K562 (cell line): ENCODE data around the gene ATP7B. TPM values are rescaled to one million over a fixed set of nuclear protein-coding genes. Genes with fewer than 3 reads are reported as not detected.

ENCODE experiments used
- ATAC-seq: fragments of 200-7000 bp; cut with Tn5 transposase; 3 replicates; pipeline ENCODE4 v1.9.1; 2020; ENCODE audit warnings: moderate library complexity
- BruUV-seq: library from RNA; stranded (reverse); fragments of 400-500 nt; replicated peaks from 2 replicates; lab custom pipeline; 2021; lab: Mats Ljungman, UMichigan
- CTCF ChIA-PET: fragments of 300-600 bp; formaldehyde crosslinking; extraction: SDS; loops from one replicate; lab custom pipeline; 2021; ENCODE audit warnings: low intra/inter-chr PET ratio; lab: Yijun Ruan, JAX
- POLR2A ChIA-PET: fragments of 300-600, 350-650 bp; sonication (Branson Sonifier 250); formaldehyde crosslinking; extraction: SDS; loops from one replicate; lab custom pipeline; 2021; ENCODE audit warnings: antibody characterized with exemption, inconsistent platforms; lab: Yijun Ruan, JAX
- DNase-seq, 4 experiments: peaks; one replicate each; pipeline versions ENCODE4 v3.0.0 to v3.0.0-alpha.2; 2011 to 2018; ENCODE audit warnings: low spot score in 3 of 4, mixed read lengths in 3 of 4; ENCODE audit errors: extremely low read depth in 1 of 4
- FAIRE-seq: peaks from 2 replicates; lab custom pipeline; 2011; peaks lifted over from hg19 to GRCh38; lab: Jason Lieb, UNC
- H2AFZ ChIP-seq: 2 replicates; pipeline ENCODE4 v1.6.0; 2011; ENCODE audit warnings: low read depth, low read length, control low read depth, inconsistent platforms
- H3K27ac ChIP-seq: fragments of 200-600 bp; 3 replicates; pipeline ENCODE4 v1.8.0; 2011; ENCODE audit warnings: low read depth, mild to moderate bottlenecking, control low read depth, inconsistent platforms, low read length, moderate library complexity, mixed read lengths; ENCODE audit errors: extremely low read depth
- H3K27me3 ChIP-seq, 2 experiments: fragments of 300-600 bp in 1 of 2; 2 replicates in 1 of 2; 3 replicates in 1 of 2; pipeline versions ENCODE4 v1.6.0 to v1.8.0; 2011; ENCODE audit warnings: inconsistent platforms in 2 of 2, low read length in 2 of 2, mild to moderate bottlenecking in 1 of 2, mixed read lengths in 1 of 2, moderate library complexity in 1 of 2; ENCODE audit not compliant: control insufficient read depth in 2 of 2, insufficient read depth in 2 of 2
- H3K36me3 ChIP-seq: fragments of 300-600 bp; 3 replicates; pipeline ENCODE4 v1.8.0; 2011; ENCODE audit warnings: mild to moderate bottlenecking, low read length, inconsistent platforms; ENCODE audit not compliant: control insufficient read depth, insufficient read depth
- H3K4me1 ChIP-seq, 2 experiments: fragments of 200-600 bp in 1 of 2; replicated peaks in 1 of 2; 2 replicates in 1 of 2; 3 replicates in 1 of 2; pipeline versions ENCODE4 v1.5.1 to v1.8.0; 2011; ENCODE audit warnings: inconsistent platforms in 2 of 2, low read length in 2 of 2, mild to moderate bottlenecking in 1 of 2, mixed read lengths in 1 of 2, moderate library complexity in 1 of 2; ENCODE audit not compliant: control insufficient read depth in 2 of 2, insufficient read depth in 2 of 2
- H3K4me2 ChIP-seq: 2 replicates; pipeline ENCODE4 v1.6.1; 2011; ENCODE audit warnings: low read length, control low read depth, inconsistent platforms, mixed read lengths; ENCODE audit not compliant: insufficient read depth
- H3K4me3 ChIP-seq: fragments of 200-600 bp; sonication (generic), shearing (Covaris generic); 2 replicates; pipeline ENCODE4 v1.5.1; 2016; ENCODE audit warnings: control low read depth, inconsistent platforms
- H3K79me2 ChIP-seq: fragments of 200-600 bp; 3 replicates; pipeline ENCODE4 v1.8.0; 2011; ENCODE audit warnings: low read length, inconsistent platforms; ENCODE audit not compliant: control insufficient read depth, insufficient read depth
- H3K9ac ChIP-seq, 2 experiments: 2 replicates each; pipeline versions ENCODE4 v1.6.0 to v1.6.1; 2011; ENCODE audit warnings: low read depth in 2 of 2, low read length in 2 of 2, control low read depth in 1 of 2, inconsistent platforms in 1 of 2, mild to moderate bottlenecking in 1 of 2, mixed read lengths in 1 of 2; ENCODE audit not compliant: insufficient read depth in 1 of 2
- H3K9me1 ChIP-seq: one replicate; pipeline ENCODE4 v1.6.0; 2011; ENCODE audit warnings: inconsistent platforms, mild to moderate bottlenecking, low read length, moderate library complexity; ENCODE audit not compliant: control insufficient read depth, insufficient read depth
- H3K9me3 ChIP-seq: replicated peaks from 2 replicates; pipeline ENCODE4 v1.5.1; 2011; ENCODE audit warnings: low read depth, low read length, inconsistent platforms; ENCODE audit not compliant: control insufficient read depth, insufficient read depth
- H4K20me1 ChIP-seq: replicated peaks from 2 replicates; pipeline ENCODE4 v1.6.1; 2011; ENCODE audit warnings: low read length, inconsistent platforms, mixed read lengths; ENCODE audit not compliant: control insufficient read depth, insufficient read depth
- ATF3 ChIP-seq, 2 experiments: fragments of 450-650 bp in 1 of 2; sonication (generic) in 1 of 2; formaldehyde crosslinking in 1 of 2; IDR thresholded peaks in 1 of 2; conservative IDR thresholded peaks in 1 of 2; 2 replicates each; pipeline versions ENCODE4 v1.6.1 to v1.8.1; 2016 to 2023; ENCODE audit warnings: mild to moderate bottlenecking in 2 of 2, moderate library complexity in 2 of 2, inconsistent platforms in 1 of 2, missing genetic modification reagents in 1 of 2
- CBFA2T2 ChIP-seq: fragments of 450-650 bp; conservative IDR thresholded peaks from 2 replicates; pipeline ENCODE4 v1.6.1; 2017; ENCODE audit warnings: mild to moderate bottlenecking
- CXXC5 ChIP-seq: fragments of 250-450 bp; sonication (Bioruptor Pico); IDR thresholded peaks from 2 replicates; pipeline ENCODE4 v1.8.0; 2022; ENCODE audit warnings: inconsistent platforms, mild to moderate bottlenecking, moderate library complexity
- EHMT2 ChIP-seq: fragments of 450-650 bp; IDR thresholded peaks from 2 replicates; pipeline ENCODE4 v1.6.1; 2018; ENCODE audit warnings: antibody characterized with exemption
- EP300 ChIP-seq: IDR thresholded peaks from 2 replicates; pipeline ENCODE4 v1.6.1; 2012; ENCODE audit warnings: low read length, improper control_type of control experiment
- GATA2 ChIP-seq: sonication (generic); formaldehyde crosslinking; IDR thresholded peaks from 2 replicates; pipeline ENCODE4 v1.4.0; 2020; ENCODE audit warnings: mild to moderate bottlenecking, missing genetic modification reagents
- JUND ChIP-seq, 2 experiments: IDR thresholded peaks; 2 replicates in 1 of 2; 3 replicates in 1 of 2; pipeline ENCODE4 v1.6.1; 2011; ENCODE audit warnings: borderline replicate concordance in 2 of 2, low read depth in 2 of 2, low read length in 2 of 2, improper control_type of control experiment in 1 of 2, missing biosample characterization in 1 of 2, missing genetic modification characterization in 1 of 2, missing genetic modification reagents in 1 of 2
- MTA2 ChIP-seq: fragments of 450-650 bp; IDR thresholded peaks from 2 replicates; pipeline ENCODE4 v1.6.1; 2016; ENCODE audit warnings: low read depth
- NCOA2 ChIP-seq, 2 experiments: fragments of 450-650 bp; IDR thresholded peaks; 2 replicates each; pipeline ENCODE4 v1.6.1; 2018; ENCODE audit warnings: mild to moderate bottlenecking in 2 of 2, moderate library complexity in 1 of 2; ENCODE audit not compliant: partially characterized antibody in 2 of 2
- RNF2 ChIP-seq: sonication (generic); IDR thresholded peaks from 2 replicates; pipeline ENCODE4 v1.6.1; 2016
- SOX6 ChIP-seq: fragments of 450-650 bp; IDR thresholded peaks from 2 replicates; pipeline ENCODE4 v1.6.1; 2014; ENCODE audit warnings: mild to moderate bottlenecking
- SP1 ChIP-seq: sonication (generic); formaldehyde crosslinking; IDR thresholded peaks from 2 replicates; pipeline ENCODE4 v1.8.1; 2022; ENCODE audit warnings: mild to moderate bottlenecking, missing genetic modification reagents
- TAL1 ChIP-seq: fragments of 450-650 bp; IDR thresholded peaks from 2 replicates; pipeline ENCODE4 v1.6.1; 2016; ENCODE audit warnings: mild to moderate bottlenecking
- TBL1XR1 ChIP-seq, 2 experiments: IDR thresholded peaks; 2 replicates each; pipeline ENCODE4 v1.6.1; 2012; ENCODE audit warnings: improper control_type of control experiment in 2 of 2, low read length in 2 of 2, mild to moderate bottlenecking in 1 of 2
- TCF3 ChIP-seq: sonication (generic); formaldehyde crosslinking; IDR thresholded peaks from 2 replicates; pipeline ENCODE4 v1.4.0; 2020; ENCODE audit warnings: mild to moderate bottlenecking, missing genetic modification reagents
- ZKSCAN8 ChIP-seq: fragments of 200-800 bp; sonication (Bioruptor generic); IDR thresholded peaks from 2 replicates; pipeline ENCODE4 v1.6.1; 2016; ENCODE audit warnings: missing genetic modification characterization, missing compliant biosample characterization
- ZNF165 ChIP-seq: fragments of 250-450 bp; sonication (Bioruptor Pico); IDR thresholded peaks from 2 replicates; pipeline ENCODE4 v1.4.0; 2020; ENCODE audit warnings: borderline replicate concordance
- ZNF512 ChIP-seq: IDR thresholded peaks from 2 replicates; pipeline ENCODE4 v1.6.1; 2016; ENCODE audit warnings: missing genetic modification characterization, missing compliant biosample characterization
- WGBS: fragments of 100-300 bp; shearing (Covaris generic); methylation state at CpG from one replicate; pipeline ENCODE4 v1.1.6; 2016; ENCODE audit warnings: low coverage, mixed read lengths; ENCODE audit not compliant: insufficient coverage; ENCODE audit errors: missing lambda C conversion rate; 5-methylcytosine and 5-hydroxymethylcytosine counted together
- in situ Hi-C: fragments of 300-500 bp; cut with MboI; formaldehyde crosslinking; loops from 4 replicates; pipeline ENCODE4 v1.15.0; 2018; ENCODE audit warnings: inconsistent platforms, mixed read lengths
- intact Hi-C: fragments of 100-400 bp; cut with micrococcal nuclease; formaldehyde crosslinking; loops from 2 replicates; pipeline ENCODE4 v1.14.2; 2022
- polyA plus RNA-seq, 8 experiments: library from polyadenylated mRNA; depleted of rRNA in 4 of 8; stranded (reverse) in 5 of 8; unstranded in 3 of 8; fragments of >200 nt; fragmentation: Nextera tagmentation in 2 of 8; fragmentation: Illumina TruSeq in 1 of 8; extraction: Ambion mirVana in 2 of 8; extraction: Trizol in 1 of 8; gene quantifications; 2 replicates each; pipeline versions ENCODE4 v1.2.1 to v1.2.3, GENCODE V29; 2011 to 2014; ENCODE audit warnings: inconsistent platforms in 1 of 8, missing spikeins in 1 of 8
- total RNA-seq, 7 experiments: library from RNA; depleted of rRNA in 6 of 7; stranded (reverse); fragments of >200 nt in 6 of 7; fragmentation: Illumina TruSeq in 2 of 7; extraction: Trizol in 2 of 7; gene quantifications; 2 replicates each; pipeline versions ENCODE4 v1.2.1 to v1.2.3, GENCODE V29; 2011 to 2021; ENCODE audit warnings: low replicate concordance in 1 of 7
- TF ChIP-seq, protein P1 (sequence below): fragments of 450-650 bp; IDR thresholded peaks from 2 replicates; pipeline ENCODE4 v1.6.1; 2016

ATP7B gene
- total and polyA plus RNA-seq, 9 of the 15 experiments (the other 6 are each of a cell fraction or from before 2014, with no cell fraction given) = 1.1 to 20.4 (median 8.5) TPM

DNA sequence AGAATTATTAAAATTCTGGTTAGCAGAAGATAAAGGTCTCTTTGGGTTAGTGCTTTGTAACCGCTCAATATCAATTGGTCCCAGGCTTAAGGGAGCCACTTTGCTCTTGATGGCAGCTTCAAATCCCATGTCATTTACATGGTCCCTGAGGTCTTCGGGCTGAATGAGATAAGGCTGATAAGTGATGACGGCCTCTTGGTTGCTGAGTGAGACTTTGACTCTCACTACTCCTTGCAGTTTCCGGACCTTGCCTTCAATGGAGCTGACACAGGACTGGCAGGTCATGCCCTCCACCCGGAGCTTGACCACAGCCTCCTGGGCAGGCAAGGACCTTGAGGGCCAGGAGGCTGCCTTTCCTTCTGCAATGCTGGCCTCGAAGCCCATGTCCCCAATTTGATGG, 36.8 kb downstream of the ATP7B start:
- Histone ChIP-seq H3K9me3 (no peaks in the 10 kb centered on the region; the same call in 1 of the 2 replicates), H3K9me1 (no peaks in the 10 kb centered on the region), H2AFZ (0 out of 2 replicates have a peak overlapping the region, but pooled peaks have one; percentile 1), H3K79me2 (peaks cover 76% of the 10 kb centered on the region), H3K4me2 (peak overlapping the region; percentile 67), H3K4me1 (peaks cover 22 to 36% of the 10 kb centered on the region in 2 experiments), H3K36me3 (peaks cover 35% of the 10 kb centered on the region), H3K9ac (peak overlapping the region; percentile 26 to 63; a peak in 2 of 4 replicates), H3K27me3 (no peaks in the 10 kb centered on the region), H3K27ac (peak overlapping the region; percentile 60), H4K20me1 (no peaks in the 10 kb centered on the region), H3K4me3 (no peak overlapping the region)
- peak; percentile 85 for FAIRE-seq
- intact Hi-C loops (no loop called here), in situ Hi-C loops (no loop called here)
- peak; percentile 72 for ATAC-seq
- peak in 2 of 4 experiments; percentile 76 to 83 for DNase-seq
- ChIA-PET POLR2A (interaction anchor here (1.0 to 1.9 kb wide), 4 partner anchors 9 to 17 kb away, joined by 4 to 7 read pairs (median 5); no protein-coding TSS in a partner anchor), CTCF (no interaction called here)
- 2% methylated on average over 6 of the region's 6 CpGs for WGBS
- no TSS peak for BruUV-seq
- TF ChIP-seq JUND (IDR thresholded peaks at IDR 0.05; ENCODE audit: borderline replicate concordance, low read depth, low read length) (peak; percentile 72; the same call in 1 of the 2 replicates), JUND (tag; IDR thresholded peaks at IDR 0.05; ENCODE audit: borderline replicate concordance, low read depth, low read length) (peak; percentile 54; the same call in 1 of the 3 replicates), TCF3 (CRISPR knock-in tag) (peak; percentile 85), MTA2 (0 out of 2 replicates have a peak, but pooled peaks have one; percentile 28), TAL1 (peak; percentile 76), EP300 (peak; percentile 69; the same call in 1 of the 2 replicates), SP1 (CRISPR knock-in tag) (0 out of 2 replicates have a peak, but pooled peaks have one; percentile 34), ZNF512 (tag) (no peak), ZNF165 (CRISPR knock-in tag) (no peak), SOX6 (0 out of 2 replicates have a peak, but pooled peaks have one; percentile 32), RNF2 (peak; percentile 28; the same call in 1 of the 2 replicates), NCOA2 (IDR thresholded peaks at IDR 0.05; ENCODE audit: partially characterized antibody in 2 of 2) (peak in 1 of 2 experiments; percentile 79), ATF3 (IDR thresholded peaks at IDR 0.05) (peak; percentile 28; the same call in 1 of the 2 replicates), ATF3 (CRISPR knock-in tag; conservative IDR thresholded peaks at IDR 0.05) (no peak), GATA2 (CRISPR knock-in tag) (peak; percentile 85), CBFA2T2 (peak; percentile 76), TBL1XR1 (IDR thresholded peaks at IDR 0.05; ENCODE audit: low read length in 2 of 2) (0 out of 4 replicates have a peak, but pooled peaks of 1 of the 2 experiments have one; percentile 43), EHMT2 (peak; percentile 67; the same call in 1 of the 2 replicates), CXXC5 (CRISPR knock-in tag) (peak; percentile 60), ZKSCAN8 (CRISPR knock-in tag) (no peak)
- TF ChIP-seq, protein P1, sequence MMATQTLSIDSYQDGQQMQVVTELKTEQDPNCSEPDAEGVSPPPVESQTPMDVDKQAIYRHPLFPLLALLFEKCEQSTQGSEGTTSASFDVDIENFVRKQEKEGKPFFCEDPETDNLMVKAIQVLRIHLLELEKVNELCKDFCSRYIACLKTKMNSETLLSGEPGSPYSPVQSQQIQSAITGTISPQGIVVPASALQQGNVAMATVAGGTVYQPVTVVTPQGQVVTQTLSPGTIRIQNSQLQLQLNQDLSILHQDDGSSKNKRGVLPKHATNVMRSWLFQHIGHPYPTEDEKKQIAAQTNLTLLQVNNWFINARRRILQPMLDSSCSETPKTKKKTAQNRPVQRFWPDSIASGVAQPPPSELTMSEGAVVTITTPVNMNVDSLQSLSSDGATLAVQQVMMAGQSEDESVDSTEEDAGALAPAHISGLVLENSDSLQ = peak; percentile 63
